Ishikawa (cell line): Measurements from ENCODE around the gene FRMD6.

Experiments
- CEBPB ChIP-seq: IDR thresholded peaks from 2 replicates; pipeline ENCODE4 v1.6.1; 2012
- CREB1 ChIP-seq: IDR thresholded peaks from 2 replicates; pipeline ENCODE4 v1.6.1; 2012; ENCODE audit warnings: low read depth
- EGR1 ChIP-seq: IDR thresholded peaks from 2 replicates; pipeline ENCODE4 v1.6.1; 2012
- EP300 ChIP-seq: IDR thresholded peaks from 2 replicates; pipeline ENCODE4 v1.6.1; 2012; ENCODE audit warnings: borderline replicate concordance
- FOXM1 ChIP-seq: IDR thresholded peaks from 2 replicates; pipeline ENCODE4 v1.6.1; 2012; ENCODE audit warnings: low read depth, borderline replicate concordance
- NFIC ChIP-seq: IDR thresholded peaks from 2 replicates; pipeline ENCODE4 v1.6.1; 2012
- RAD21 ChIP-seq: IDR thresholded peaks from 2 replicates; pipeline ENCODE4 v1.6.1; 2012; ENCODE audit warnings: low read depth
- TAF1 ChIP-seq: IDR thresholded peaks from 2 replicates; pipeline ENCODE4 v1.6.1; 2012; ENCODE audit warnings: low read depth, mild to moderate bottlenecking
- TCF12 ChIP-seq: IDR thresholded peaks from 2 replicates; pipeline ENCODE4 v1.6.1; 2012; ENCODE audit warnings: low read depth
- TEAD4 ChIP-seq: IDR thresholded peaks from 2 replicates; pipeline ENCODE4 v1.6.1; 2012
- YY1 ChIP-seq: IDR thresholded peaks from 2 replicates; pipeline ENCODE4 v1.6.1; 2012; ENCODE audit warnings: low read depth
- ZBTB7A ChIP-seq: IDR thresholded peaks from 2 replicates; pipeline ENCODE4 v1.6.1; 2012; ENCODE audit warnings: low read depth
- TF ChIP-seq, protein P1 (sequence below): IDR thresholded peaks from 2 replicates; pipeline ENCODE4 v1.6.1; 2012
- TF ChIP-seq, protein P2 (sequence below): IDR thresholded peaks from 2 replicates; pipeline ENCODE4 v1.6.1; 2012
- TF ChIP-seq, protein P3 (sequence below): IDR thresholded peaks from 2 replicates; pipeline ENCODE4 v1.6.1; 2012; ENCODE audit warnings: low read depth, mild to moderate bottlenecking

Gene FRMD6

DNA sequence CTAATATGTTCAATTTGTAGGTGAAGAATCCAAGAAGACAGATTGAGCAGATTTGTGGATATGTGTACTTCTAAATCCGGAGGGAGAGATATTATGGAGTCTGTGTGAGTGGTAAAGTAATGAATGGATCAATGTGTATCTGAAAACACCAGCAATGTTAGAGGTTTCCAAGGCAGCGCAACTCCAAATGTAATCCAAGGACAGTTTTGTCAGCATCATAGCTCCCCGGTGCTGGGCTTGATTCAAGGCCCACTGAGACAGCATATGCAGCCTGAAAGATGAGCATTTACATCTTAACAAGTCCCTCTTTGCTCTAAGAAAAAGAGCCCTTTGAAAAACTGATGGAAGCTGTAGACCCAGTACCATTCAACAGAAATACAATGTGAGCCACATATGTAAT is 38.3 kb upstream of the FRMD6 start:
- TF ChIP-seq NFIC (no peak), TCF12 (no peak), TAF1 (no peak), RAD21 (no peak), FOXM1 (no peak), EGR1 (no peak), CEBPB (no peak), TEAD4 (no peak), ZBTB7A (no peak)
- TF ChIP-seq, protein P1, sequence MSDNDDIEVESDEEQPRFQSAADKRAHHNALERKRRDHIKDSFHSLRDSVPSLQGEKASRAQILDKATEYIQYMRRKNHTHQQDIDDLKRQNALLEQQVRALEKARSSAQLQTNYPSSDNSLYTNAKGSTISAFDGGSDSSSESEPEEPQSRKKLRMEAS, result no peak
- TF ChIP-seq, protein P2, sequence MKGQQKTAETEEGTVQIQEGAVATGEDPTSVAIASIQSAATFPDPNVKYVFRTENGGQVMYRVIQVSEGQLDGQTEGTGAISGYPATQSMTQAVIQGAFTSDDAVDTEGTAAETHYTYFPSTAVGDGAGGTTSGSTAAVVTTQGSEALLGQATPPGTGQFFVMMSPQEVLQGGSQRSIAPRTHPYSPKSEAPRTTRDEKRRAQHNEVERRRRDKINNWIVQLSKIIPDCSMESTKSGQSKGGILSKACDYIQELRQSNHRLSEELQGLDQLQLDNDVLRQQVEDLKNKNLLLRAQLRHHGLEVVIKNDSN, result no peak
- TF ChIP-seq, protein P3, sequence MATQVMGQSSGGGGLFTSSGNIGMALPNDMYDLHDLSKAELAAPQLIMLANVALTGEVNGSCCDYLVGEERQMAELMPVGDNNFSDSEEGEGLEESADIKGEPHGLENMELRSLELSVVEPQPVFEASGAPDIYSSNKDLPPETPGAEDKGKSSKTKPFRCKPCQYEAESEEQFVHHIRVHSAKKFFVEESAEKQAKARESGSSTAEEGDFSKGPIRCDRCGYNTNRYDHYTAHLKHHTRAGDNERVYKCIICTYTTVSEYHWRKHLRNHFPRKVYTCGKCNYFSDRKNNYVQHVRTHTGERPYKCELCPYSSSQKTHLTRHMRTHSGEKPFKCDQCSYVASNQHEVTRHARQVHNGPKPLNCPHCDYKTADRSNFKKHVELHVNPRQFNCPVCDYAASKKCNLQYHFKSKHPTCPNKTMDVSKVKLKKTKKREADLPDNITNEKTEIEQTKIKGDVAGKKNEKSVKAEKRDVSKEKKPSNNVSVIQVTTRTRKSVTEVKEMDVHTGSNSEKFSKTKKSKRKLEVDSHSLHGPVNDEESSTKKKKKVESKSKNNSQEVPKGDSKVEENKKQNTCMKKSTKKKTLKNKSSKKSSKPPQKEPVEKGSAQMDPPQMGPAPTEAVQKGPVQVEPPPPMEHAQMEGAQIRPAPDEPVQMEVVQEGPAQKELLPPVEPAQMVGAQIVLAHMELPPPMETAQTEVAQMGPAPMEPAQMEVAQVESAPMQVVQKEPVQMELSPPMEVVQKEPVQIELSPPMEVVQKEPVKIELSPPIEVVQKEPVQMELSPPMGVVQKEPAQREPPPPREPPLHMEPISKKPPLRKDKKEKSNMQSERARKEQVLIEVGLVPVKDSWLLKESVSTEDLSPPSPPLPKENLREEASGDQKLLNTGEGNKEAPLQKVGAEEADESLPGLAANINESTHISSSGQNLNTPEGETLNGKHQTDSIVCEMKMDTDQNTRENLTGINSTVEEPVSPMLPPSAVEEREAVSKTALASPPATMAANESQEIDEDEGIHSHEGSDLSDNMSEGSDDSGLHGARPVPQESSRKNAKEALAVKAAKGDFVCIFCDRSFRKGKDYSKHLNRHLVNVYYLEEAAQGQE, result no peak

DNA sequence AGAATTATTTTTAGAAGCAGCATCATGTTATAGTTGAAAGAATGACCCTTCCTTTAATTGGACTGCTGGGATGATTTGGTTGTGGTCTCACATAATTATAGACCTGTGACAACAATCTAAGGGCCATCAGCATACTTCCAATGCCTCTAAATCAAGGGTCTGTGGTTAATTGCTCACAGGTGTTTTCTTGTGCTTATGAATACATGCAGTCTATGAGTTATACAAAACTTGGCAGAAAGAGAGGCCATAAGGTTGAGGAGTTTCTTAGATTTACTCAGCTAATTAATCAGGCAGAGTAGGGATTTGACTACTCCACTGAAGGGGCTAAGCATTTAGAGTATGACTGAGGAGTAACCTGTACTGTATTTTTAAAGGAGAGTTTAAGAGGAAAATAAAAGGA is 37.0 kb upstream of the FRMD6 start:
- no peak for TF ChIP-seq EGR1
- TF ChIP-seq FOXM1, result no peak
- TF ChIP-seq, protein P1, result no peak
- no peak for TF ChIP-seq TCF12
- no peak for TF ChIP-seq YY1
- TF ChIP-seq TEAD4, result no peak
- TF ChIP-seq RAD21, result no peak
- TF ChIP-seq, protein P3, result no peak
- TF ChIP-seq EP300, result no peak
- TF ChIP-seq CEBPB, result no peak
- TF ChIP-seq, protein P2, result no peak
- TF ChIP-seq NFIC, result no peak
- TF ChIP-seq ZBTB7A, result no peak
- no peak for TF ChIP-seq CREB1
- TF ChIP-seq TAF1, result no peak

DNA sequence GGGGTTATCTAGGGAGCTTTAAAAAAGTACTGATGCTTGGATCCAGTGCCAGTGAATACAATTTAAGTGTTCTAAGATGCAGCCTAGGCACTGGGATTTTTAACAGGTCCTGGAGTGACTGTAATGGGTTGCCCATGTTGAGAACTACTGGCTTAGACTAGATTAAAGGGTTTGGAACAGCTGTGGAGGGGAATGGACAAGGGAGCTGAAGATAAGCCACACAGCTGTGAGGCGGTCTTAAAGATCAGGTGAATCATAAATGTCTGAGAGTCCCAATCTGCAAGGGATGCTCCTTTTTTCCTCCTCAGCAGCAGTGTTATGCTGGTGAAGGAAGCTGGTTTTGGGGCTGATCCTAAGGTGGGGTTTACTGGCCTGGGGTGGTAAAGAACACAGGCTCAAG is 35.5 kb upstream of the FRMD6 start:
- TF ChIP-seq EP300 (no peak), CREB1 (no peak), NFIC (no peak), CEBPB (no peak), EGR1 (no peak), TAF1 (no peak), RAD21 (no peak)
- TF ChIP-seq, protein P1, result no peak
- TF ChIP-seq, protein P3, result no peak

DNA sequence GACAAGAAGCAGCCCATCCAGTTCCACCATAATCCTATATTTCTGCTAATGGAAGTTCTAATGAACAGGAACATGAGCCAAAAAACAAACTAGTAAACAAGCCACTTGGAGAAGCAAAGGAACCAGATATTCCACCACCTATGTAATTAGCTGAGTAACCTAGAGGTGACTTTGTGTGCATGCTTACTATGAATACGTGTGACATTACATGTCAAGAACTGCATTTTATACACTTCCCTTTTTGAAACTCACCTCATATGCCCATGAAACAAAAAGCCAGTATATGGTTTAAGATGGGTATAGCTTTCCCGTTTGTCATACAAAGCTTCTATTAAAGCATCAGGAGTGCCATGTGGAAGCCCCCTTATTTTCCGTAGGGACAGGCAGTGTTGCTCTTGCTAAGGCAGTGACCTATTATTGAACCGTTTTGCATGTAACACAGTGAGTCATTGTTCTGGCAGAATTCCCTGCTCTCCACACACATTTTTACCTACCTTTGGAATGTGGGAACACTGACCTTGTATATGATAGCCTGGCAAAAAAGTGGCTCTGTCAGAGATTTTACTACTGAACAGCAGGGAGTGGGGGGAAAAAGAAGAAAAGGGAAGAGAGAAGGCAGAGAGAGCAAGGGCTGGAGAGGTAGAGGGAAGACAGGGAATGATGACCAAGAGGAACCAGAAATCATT is 34.8 kb upstream of the FRMD6 start:
- TF ChIP-seq, protein P1, result no peak
- 0 out of 2 replicates have a peak, but pooled peaks have one; percentile 25 for TF ChIP-seq TEAD4
- TF ChIP-seq NFIC, result peak; percentile 50; the same call in 1 of the 2 replicates
